Right hindlimb (tissue), 1 donor: ENCODE measurements around the gene SYCP2L.
"Not testable (repeated sequence)": the region's sequence is repeated elsewhere in the genome, so short reads cannot be mapped to it uniquely, and the experiment has no call there.

Experiments used
- DNase-seq: peaks from one replicate; pipeline ENCODE4 v3.0.0-alpha.2; 2018

Gene SYCP2L

GRCh38 chr6:10886691-10887502 is at the start of gene SYCP2L:
Gene SYCP2L (plus strand): TSS chr6:10887052. CDS start chr6:10887127, 75 bp downstream.
- peak; percentile 51 for DNase-seq

- DNase-seq: no peak
Observed at GRCh38 chr6:10837622-10837994, 49.2 kb upstream of the SYCP2L start.

GRCh38 chr6:10837995-10838793 is 48.7 kb upstream of the SYCP2L start, which contains the start of gene MAK:
Gene MAK (minus strand): TSS chr6:10838539. CDS start chr6:10830648, 7,891 bp downstream.
- peak; percentile 86 for DNase-seq

DNA sequence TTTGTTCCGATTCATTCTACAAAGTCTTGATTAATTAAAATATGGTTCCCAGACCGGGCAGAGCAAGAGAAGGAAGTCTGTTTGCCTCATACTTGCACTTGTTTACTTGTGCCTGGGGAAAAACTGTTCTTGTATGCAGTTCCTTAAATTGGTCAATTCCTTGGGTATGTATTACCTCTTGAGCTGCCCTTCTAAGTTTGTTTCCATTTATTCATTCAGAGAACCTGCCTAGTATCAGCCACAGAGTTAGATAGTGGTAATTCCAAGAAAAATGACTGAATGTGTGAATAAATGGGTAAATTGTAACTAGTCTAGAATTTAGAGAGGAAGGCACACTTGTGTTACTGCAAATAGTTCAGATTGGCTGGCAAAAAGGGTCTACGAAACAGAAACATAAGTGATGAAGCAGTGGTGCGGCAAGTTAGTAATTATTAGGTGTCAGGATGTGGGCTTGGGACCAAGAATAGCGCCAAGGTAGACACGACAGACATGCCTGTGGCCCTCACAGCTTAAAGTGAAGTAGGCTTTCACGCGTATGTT is 48.0 kb upstream of the SYCP2L start:
- no peak for DNase-seq

- no peak for DNase-seq
Observed at GRCh38 chr6:10843554-10843953, 43.3 kb upstream of the SYCP2L start.

GRCh38 chr6:10847684-10848083 is 39.2 kb upstream of the SYCP2L start:
- DNase-seq: no peak

DNA sequence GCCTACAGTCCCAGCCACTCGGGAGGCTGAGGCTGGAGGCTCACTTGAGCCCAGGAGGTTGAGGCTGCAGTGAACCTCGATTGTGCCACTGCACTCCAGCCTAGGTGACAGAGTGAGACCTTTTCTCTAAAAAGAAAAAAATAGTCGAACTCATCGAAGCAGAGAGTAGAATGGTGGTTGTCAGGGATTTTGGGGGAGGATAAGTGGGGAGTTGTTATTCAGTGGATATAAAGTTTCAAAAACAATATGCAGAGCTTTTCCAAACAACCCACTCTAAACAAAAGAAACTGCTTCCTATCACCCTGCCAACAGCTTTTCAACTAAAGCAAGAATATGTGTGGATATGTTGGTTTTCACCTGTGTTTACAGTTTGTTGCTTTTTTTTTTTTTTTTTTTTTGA is 37.0 kb upstream of the SYCP2L start:
- DNase-seq: no peak

- no peak for DNase-seq
Observed at GRCh38 chr6:10850728-10851127, 36.1 kb upstream of the SYCP2L start.

DNA sequence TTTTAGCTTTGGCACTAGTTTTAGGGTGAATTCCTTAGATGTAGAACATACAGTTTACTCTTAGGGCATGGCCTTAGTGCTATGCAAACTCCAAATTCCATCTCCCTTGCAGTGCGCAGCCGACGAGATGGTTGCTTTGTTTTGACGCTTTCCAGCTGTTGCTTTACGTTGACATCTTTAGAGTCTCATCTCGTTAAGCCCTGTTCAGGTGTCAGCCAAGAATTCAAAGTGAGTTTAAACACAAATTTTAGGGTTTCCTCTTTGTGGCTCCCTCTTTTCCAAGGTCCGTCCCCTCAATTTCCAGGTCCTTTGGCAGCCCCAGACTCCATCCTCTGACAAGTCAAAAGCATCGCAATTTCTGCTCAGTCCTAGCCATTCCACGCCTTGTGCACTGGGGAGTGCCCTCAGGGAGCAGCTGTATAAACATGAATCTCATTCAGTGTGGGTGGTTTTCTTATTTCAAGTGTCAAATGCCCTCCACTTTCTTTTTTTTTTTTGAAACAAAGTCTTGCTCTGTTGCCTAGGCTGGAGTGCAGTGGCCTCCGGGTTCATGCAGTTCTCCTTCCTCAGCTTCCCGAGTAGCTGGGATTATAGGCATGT is 34.4 kb upstream of the SYCP2L start:
- DNase-seq: no peak

DNA sequence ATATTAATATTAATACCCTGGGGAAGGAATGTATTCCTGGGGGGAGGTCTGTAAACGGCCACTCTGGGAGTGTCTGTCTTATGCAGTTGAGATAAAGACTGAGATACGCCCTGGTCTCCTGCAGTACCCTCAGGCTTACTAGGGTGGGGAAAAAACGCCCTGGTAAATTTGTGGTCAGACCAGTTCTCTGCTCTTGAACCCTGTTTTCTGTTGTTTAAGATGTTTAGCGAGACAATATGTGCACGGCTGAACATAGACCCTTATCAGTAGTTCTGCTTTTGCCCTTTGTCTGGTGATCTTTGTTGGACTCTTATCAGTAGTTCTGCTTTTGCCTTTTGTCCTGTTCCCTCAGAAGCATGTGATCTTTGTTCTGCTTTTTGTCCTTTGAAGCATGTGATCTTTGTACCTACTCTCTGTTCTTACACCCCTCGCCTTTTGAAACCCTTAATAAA is 33.0 kb upstream of the SYCP2L start:
- not testable (repeated sequence) for DNase-seq

DNA sequence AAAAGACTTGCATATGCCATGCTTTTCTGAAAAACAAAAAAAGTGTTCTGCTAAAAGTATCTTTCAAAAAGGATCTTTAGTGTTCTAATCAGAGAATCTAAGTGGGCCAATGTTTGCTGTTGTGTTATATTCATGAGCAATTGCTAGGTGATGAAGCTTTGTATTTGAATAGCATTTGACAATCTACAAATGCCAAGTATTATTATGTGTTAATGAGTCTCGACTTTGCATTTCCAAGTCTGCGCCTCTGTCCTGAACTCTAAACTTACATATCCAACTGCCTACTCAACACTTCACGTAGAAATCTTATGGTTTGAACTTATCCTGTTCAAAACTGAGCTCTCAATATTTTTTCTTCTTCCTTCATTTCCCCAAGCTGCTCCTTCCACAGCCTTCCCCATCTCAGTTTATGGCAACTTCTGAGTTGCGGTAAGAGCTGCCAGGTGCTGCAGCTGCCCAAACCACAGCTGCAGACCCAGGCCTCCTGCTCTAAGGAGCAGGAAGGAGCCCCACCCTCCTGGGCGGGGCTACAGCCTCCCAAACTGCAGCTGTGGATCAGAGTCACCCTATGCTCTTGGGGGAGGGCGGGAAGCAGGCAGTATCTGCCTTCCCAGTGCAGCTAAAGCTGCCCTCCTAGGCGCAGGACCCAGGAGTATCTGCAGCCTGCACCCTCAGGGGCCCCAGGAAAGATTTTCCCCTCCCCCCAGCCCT is 31.8 kb upstream of the SYCP2L start:
- no peak for DNase-seq

- DNase-seq: no peak
Observed at GRCh38 chr6:10857259-10857658, 29.6 kb upstream of the SYCP2L start.

DNA sequence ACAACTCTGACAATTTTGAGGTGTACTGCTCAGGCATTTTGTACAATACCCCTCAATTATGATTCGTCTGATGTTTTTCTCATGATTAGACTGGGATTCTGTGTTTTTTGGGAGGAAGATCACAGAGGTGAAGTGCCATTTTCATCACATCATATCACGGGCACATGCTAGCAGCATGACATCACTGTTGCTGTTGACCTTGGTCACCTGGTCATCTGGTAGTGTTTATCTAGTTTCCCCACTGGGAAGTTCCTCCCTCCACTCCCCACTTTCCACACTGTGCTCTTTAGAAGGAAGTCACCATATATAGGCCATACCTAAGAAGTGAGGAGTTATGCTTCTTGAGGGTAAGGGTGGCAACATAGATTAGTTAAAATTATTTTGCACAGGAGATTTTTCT is 25.8 kb upstream of the SYCP2L start:
- no peak for DNase-seq

GRCh38 chr6:10862361-10862760 is 24.5 kb upstream of the SYCP2L start:
- no peak for DNase-seq

GRCh38 chr6:10863031-10863430 is 23.8 kb upstream of the SYCP2L start:
- not testable (repeated sequence) for DNase-seq

- DNase-seq: not testable (repeated sequence)
Observed at GRCh38 chr6:10866709-10867108, 20.1 kb upstream of the SYCP2L start.

DNA sequence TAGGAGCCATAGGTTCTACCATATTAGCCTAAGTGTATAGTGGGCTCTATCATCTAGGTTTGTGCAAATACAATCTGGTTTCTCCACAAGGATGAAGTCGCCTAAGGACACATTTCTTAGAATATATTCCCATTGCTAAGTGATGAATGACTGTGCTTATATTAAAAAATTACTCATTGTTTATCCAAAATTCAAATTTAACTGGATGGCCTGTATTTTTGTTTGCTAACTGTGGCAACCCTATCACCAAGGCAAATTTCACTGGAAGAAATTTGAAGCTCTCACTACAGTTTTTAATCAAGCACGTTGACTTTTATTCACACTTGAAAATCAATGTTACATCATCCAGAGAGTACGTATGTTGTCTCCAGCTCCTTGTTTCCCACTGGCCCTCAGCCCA is 18.9 kb upstream of the SYCP2L start:
- no peak for DNase-seq

GRCh38 chr6:10873374-10873773 is 13.5 kb upstream of the SYCP2L start:
- no peak for DNase-seq

- no peak for DNase-seq
Observed at GRCh38 chr6:10874207-10874606, 12.6 kb upstream of the SYCP2L start.

GRCh38 chr6:10875026-10875425 is 11.8 kb upstream of the SYCP2L start:
- DNase-seq: no peak

- DNase-seq: no peak
Observed at GRCh38 chr6:10877012-10877411, 9.8 kb upstream of the SYCP2L start.

DNA sequence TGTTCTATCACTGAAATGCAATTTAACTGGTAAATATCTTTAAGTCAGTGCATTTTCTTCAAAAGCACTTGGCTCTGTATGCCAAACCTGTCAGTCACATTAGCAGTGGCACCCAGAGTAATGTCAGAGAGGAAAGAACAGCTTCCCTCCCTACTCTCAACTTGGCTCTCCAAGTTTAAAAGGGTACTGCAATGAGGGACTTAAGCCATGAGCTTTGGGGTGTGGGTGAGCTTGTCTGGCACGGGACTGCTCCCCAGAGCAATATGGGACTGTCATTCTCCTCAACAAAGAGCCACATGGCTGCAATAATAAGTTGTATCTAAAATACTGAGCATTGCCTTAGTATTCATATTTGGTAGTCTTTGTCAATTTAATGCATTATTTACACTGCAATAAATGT is 9.0 kb upstream of the SYCP2L start:
- no peak for DNase-seq

DNA sequence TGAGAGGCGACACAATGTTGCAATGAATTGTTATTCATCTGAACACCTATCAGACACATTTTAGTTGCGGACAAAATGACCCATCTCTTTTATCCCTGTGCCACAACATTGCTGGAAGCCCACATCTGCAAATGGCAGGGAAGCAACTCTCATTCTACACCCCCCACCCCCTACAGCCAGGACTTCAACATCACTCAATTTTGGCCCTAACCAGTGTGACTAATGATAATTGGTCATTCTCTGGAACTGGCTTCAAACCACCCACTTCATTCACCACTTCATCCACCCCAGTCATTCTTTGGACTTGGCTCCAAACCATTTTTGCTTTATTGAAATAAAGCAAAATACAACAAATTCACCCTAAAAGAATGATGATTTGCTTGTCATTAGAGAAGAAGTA is 6.5 kb upstream of the SYCP2L start:
- DNase-seq: no peak
